Memory B cell (primary cell): ENCODE measurements around the gene TIMM17B.
A peak's percentile ranks its signal among the peaks of the same experiment; 100 is the strongest.

Experiments
- ATAC-seq: fragments of 150-1000 bp; cut with Tn5 transposase; 2 replicates; pipeline ENCODE4 v1.10.0; 2021; ENCODE audit warnings: low read depth, mild to moderate bottlenecking, moderate library complexity
- DNase-seq, 2 donors: peaks; one replicate each; pipeline ENCODE4 v3.0.0; 2022; ENCODE audit warnings: low spot score in 2 of 2
- H3K27ac Mint-ChIP-seq: one replicate; pipeline ENCODE4 v1.8.0; 2022; ENCODE audit warnings: mild to moderate bottlenecking, moderate library complexity, mixed read lengths
- H3K27me3 Mint-ChIP-seq: one replicate; pipeline ENCODE4 v1.8.0; 2022; ENCODE audit warnings: mixed read lengths
- H3K36me3 Mint-ChIP-seq: one replicate; pipeline ENCODE4 v1.8.0; 2022; ENCODE audit warnings: mild to moderate bottlenecking, mixed read lengths
- H3K4me1 Mint-ChIP-seq: one replicate; pipeline ENCODE4 v1.8.0; 2022; ENCODE audit warnings: mixed read lengths
- H3K4me3 Mint-ChIP-seq: one replicate; pipeline ENCODE4 v1.8.0; 2022; ENCODE audit warnings: mild to moderate bottlenecking, moderate library complexity, mixed read lengths
- H3K9me3 Mint-ChIP-seq: one replicate; pipeline ENCODE4 v1.8.0; 2022; ENCODE audit warnings: mixed read lengths

Gene TIMM17B

GRCh38 chrX:48897625-48898306 lies at the start of gene TIMM17B, which contains the start of gene PQBP1:
TSS of gene TIMM17B (minus strand) at chrX:48897768. CDS start at chrX:48897749, 19 bp downstream.
TSS of gene PQBP1 (plus strand) at chrX:48897930. CDS start at chrX:48898510, 580 bp downstream.
- peak within 1 kb of the TSS; percentile 94 for H3K4me3 Mint-ChIP-seq
- peaks cover 10% of the 10 kb centered on the region for H3K36me3 Mint-ChIP-seq
- DNase-seq (peak; percentile 75 to 84), ATAC-seq (peak; percentile 83)
- no peaks in the 10 kb centered on the region for H3K9me3 Mint-ChIP-seq
- peaks cover 12% of the 10 kb centered on the region for H3K4me1 Mint-ChIP-seq
- H3K27me3 Mint-ChIP-seq, result no peaks in the 10 kb centered on the region
- H3K27ac Mint-ChIP-seq, result peak within 1 kb of the TSS; percentile 93

DNA sequence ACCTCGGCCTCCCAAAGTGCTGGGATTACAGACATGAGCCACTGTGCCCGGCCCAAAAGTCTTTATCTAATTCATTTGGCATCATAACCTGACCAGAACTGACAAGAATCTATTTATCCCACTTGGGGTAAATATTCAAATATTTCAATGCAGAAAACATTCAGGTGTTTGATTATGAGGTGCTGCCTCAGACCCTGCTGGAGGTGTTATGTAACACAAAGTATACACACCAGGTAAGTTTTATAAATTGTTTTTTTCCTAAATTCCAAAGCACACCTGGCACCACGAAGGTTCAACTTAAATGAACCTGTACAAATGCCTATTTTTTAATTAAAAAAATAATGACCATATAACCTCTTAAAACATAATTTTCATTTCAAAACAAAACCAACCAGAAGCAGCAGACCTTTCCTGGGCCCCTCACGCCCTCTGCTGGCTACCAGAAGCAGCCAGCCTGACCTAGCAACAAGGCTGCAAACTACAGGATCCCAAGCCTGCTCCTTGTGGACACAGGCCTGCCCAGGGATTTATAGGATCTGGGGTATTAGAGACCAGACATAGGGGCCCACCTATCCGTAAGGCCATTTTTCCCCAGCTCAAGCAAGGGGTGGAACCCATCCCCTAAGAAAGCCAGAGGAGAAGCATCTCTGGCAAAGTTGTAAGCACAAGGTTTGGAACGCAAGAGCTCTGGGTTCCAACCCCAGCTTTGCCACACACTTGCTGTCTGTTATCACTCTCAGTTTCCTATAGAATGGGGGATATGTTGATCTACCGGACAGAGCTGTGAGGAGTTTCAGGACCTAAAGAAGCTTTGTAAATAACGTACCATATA lies 48.2 kb upstream of the TIMM17B start:
- peak; percentile 28 to 60 for DNase-seq
- H3K4me3 Mint-ChIP-seq, result no peak overlapping the region
- no peaks in the 10 kb centered on the region for H3K27me3 Mint-ChIP-seq

GRCh38 chrX:48942895-48943294 lies 45.3 kb upstream of the TIMM17B start:
- Mint-ChIP-seq H3K27me3 (no peaks in the 10 kb centered on the region), H3K27ac (peak overlapping the region; percentile 88), H3K9me3 (no peaks in the 10 kb centered on the region), H3K4me1 (peaks cover 43% of the 10 kb centered on the region), H3K4me3 (no peak overlapping the region), H3K36me3 (peaks cover 7% of the 10 kb centered on the region)
- ATAC-seq (no peak), DNase-seq (no peak)

More for the DNA sequence above, 48.2 kb upstream of the TIMM17B start:
- Mint-ChIP-seq H3K4me1 (peaks cover 29% of the 10 kb centered on the region), H3K27ac (peak overlapping the region; percentile 75), H3K36me3 (peaks cover 9% of the 10 kb centered on the region), H3K9me3 (no peaks in the 10 kb centered on the region)
- ATAC-seq, result peak; percentile 81

DNA sequence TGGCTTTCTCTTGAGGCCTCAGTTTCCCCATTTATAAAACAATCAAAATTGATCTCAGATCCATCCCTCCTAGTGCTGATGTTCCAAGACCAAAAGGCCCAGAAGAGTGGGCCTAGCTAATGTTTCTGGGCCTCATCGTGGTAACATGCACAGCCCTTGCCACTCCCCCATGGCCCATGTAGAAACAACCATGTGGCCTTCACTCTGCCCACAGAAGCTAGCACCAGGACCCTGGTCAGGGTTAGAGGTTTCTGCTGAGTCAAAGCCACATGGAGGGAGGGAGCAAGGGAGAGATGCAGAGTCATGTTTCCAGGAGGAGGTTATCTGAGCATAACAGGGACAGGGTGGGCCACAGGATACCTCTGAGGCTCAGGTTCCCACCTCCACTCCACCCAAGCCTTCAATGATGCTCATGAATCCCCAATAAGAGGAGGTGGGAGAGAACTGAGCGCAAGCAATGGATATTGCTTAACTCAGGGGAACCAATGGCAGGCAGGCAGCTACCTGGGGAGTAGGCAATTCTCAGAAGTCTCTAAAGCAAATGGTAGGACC lies 42.9 kb upstream of the TIMM17B start:
- Mint-ChIP-seq H3K36me3 (peaks cover 7% of the 10 kb centered on the region), H3K9me3 (no peaks in the 10 kb centered on the region), H3K4me3 (peak overlapping the region; percentile 21), H3K27me3 (no peaks in the 10 kb centered on the region), H3K27ac (peak overlapping the region; percentile 99), H3K4me1 (peaks cover 49% of the 10 kb centered on the region)
- ATAC-seq (no peak), DNase-seq (no peak)

- Mint-ChIP-seq H3K27ac (peak overlapping the region; percentile 99), H3K27me3 (no peaks in the 10 kb centered on the region), H3K4me3 (peak overlapping the region; percentile 83), H3K9me3 (no peaks in the 10 kb centered on the region), H3K4me1 (peaks cover 55% of the 10 kb centered on the region), H3K36me3 (peaks cover 9% of the 10 kb centered on the region)
- ATAC-seq (peak; percentile 34), DNase-seq (peak; percentile 30 to 63)
Observed at GRCh38 chrX:48939524-48940228, 42.1 kb upstream of the TIMM17B start.

GRCh38 chrX:48938721-48939425 lies 41.3 kb upstream of the TIMM17B start:
- Mint-ChIP-seq H3K4me1 (peaks cover 54% of the 10 kb centered on the region), H3K27ac (peak overlapping the region; percentile 99), H3K9me3 (no peaks in the 10 kb centered on the region), H3K36me3 (peaks cover 11% of the 10 kb centered on the region), H3K4me3 (peak overlapping the region; percentile 83), H3K27me3 (no peaks in the 10 kb centered on the region)
- peak; percentile 50 for ATAC-seq
- DNase-seq, result peak; percentile 67 to 76

DNA sequence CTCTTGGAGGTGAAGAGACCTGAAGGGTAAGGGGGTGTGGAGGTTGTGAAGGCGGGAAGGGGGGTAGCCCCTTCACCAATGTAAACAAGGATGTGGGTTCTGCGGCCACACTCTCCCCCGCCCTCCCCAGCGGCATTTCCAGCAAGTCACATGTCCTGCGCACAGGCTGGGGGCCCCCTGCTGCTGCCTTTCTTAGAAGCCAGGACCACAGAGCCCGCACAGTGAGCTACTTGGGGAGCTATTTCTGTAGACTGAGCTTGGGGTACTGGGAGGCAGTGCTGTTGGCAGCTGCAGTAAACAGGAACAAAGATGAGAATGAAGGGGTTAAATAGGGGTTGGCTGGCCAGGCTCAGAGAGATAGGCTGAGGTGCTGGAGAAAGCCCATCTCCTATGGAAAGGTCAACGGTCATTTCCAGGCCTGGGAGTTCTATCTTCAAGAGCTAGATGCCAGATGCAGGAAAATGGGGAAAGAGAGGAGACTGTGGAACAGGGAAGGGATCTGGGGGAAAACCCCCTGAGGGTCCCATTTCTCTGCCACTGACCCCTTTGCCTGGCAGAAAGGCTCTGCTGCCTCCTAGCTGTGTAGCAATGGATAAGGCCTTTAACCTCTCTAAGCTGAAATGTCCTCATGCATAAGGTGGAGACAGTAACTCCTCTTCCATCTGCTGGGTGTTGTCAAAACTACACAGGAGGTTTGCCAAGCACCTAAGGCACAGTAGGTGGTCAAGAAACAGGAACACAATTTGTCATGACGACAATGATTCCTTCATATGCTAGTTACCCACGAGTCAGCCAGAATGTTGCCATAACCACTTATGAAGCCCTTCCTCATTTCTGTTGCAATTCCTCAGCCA lies 39.7 kb upstream of the TIMM17B start:
- Mint-ChIP-seq H3K4me1 (peaks cover 51% of the 10 kb centered on the region), H3K27me3 (no peaks in the 10 kb centered on the region), H3K27ac (peak overlapping the region; percentile 99), H3K36me3 (peaks cover 9% of the 10 kb centered on the region), H3K4me3 (peak overlapping the region; percentile 83), H3K9me3 (no peaks in the 10 kb centered on the region)
- peak; percentile 60 for ATAC-seq
- DNase-seq, result peak; percentile 72 to 75

DNA sequence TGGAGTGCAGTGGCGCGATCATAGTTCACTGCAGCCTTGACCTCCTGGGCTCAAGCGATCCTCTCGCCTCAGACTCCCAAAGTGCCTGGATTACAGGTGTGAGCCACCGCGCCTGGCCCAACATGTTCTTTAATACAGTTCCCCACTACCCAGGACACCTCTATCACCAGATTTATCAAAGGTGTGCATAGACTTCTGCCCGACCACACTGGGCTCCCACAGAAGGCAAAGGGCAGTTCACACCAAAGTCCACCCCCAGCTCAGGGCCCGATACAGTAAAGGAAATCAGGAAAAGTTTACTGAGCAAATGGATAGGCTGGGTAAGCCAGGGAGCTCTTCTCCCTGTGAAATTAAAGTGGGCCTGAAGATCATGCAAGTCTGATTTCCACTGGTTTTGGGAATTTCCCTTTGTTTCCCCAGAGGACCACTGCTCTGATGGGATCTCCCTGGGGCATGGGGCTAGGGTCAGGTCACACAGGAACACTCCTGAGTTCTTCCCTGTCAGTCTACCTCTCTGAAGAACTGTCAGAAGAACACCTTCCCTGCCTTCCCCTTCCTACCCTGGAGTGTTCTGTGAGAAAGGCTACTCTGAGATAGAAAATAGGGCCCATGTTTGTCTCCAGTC lies 39.0 kb upstream of the TIMM17B start:
- Mint-ChIP-seq H3K36me3 (peaks cover 7% of the 10 kb centered on the region), H3K27me3 (no peaks in the 10 kb centered on the region), H3K27ac (peak overlapping the region; percentile 99), H3K4me1 (peaks cover 44% of the 10 kb centered on the region), H3K9me3 (no peaks in the 10 kb centered on the region), H3K4me3 (peak overlapping the region; percentile 83)
- no peak for DNase-seq
- ATAC-seq, result no peak

DNA sequence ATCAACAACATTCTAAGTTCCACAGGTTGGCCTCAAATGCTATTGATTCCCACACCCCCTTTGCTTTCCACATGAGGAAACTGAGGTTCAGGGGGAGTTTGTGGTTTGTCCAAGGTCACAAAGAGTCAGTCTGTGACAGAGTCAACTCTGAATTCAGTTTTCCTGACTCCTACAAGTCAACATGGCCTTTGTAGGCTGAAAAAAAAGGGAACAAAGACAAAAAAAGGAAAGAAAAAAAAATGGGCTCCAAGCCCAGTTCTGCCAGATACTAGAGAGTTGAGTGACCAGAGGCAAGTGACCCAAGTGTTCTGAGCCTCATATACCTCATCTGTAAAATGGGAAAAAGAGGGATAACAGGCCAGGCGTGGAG lies 37.7 kb upstream of the TIMM17B start:
- DNase-seq, result no peak
- Mint-ChIP-seq H3K9me3 (no peaks in the 10 kb centered on the region), H3K4me3 (peak overlapping the region; percentile 46), H3K36me3 (peaks cover 8% of the 10 kb centered on the region), H3K27me3 (no peaks in the 10 kb centered on the region), H3K4me1 (peaks cover 42% of the 10 kb centered on the region), H3K27ac (peak overlapping the region; percentile 99)
- ATAC-seq, result no peak

DNA sequence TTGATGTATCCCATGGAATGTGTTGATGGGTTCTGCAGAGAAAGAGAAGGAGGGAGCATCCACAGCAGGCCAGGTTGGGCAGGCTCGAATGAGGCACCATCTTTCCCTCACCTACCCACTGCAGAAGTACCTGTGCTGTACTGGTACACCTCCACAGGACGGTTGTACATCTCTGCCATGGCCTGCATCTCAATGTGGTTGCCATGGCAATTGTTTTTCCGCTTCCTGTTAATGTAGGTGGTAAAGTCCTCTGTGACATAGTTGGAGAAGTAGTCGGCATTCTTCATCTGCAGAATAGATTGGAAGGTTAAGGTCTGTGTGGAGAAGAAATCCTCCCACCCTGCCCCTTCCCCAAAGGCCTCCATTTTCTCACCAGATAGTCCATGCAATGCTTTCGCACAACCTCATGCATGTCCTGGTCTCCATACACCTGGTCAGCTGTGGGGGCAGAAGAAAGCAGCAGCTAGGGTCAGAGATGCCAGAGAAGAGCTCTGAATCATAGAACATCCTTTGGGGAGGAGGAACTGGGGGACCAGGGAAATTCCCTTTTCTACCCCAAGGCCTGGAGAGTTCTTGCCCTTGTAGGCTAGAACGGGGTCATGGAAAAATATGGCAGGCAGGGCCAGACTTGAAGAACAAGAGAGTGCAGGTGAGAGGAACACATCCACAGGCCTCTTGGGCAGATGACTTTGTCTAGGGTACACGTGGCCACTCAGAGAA lies 37.2 kb upstream of the TIMM17B start:
- Mint-ChIP-seq H3K27me3 (no peaks in the 10 kb centered on the region), H3K4me3 (peak overlapping the region; percentile 46), H3K27ac (peak overlapping the region; percentile 99), H3K36me3 (peaks cover 12% of the 10 kb centered on the region), H3K4me1 (peaks cover 41% of the 10 kb centered on the region), H3K9me3 (no peaks in the 10 kb centered on the region)
- ATAC-seq, result no peak
- DNase-seq, result no peak

DNA sequence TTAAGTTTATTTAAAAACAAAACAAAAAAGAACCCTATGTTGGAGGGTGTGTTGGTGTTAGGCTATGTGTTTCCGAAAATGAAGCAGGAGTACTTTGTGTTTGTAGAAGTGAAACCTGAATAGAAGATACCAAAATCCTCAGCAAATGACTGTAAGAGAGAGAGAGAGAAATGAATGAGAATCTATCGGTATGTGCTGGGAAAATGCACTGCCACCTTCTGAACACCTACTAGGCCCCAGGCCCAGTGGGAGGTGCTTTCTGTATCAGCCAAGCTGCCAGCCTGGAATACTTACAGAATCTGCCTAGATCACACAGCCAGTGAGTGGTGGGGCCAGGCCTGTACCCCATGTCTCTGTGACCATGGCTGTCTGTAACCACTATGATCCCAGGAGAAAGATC lies 36.2 kb upstream of the TIMM17B start:
- H3K27me3 Mint-ChIP-seq, result no peaks in the 10 kb centered on the region
- H3K4me3 Mint-ChIP-seq, result peak overlapping the region; percentile 50
- DNase-seq, result no peak
- ATAC-seq, result no peak
- peak overlapping the region; percentile 99 for H3K27ac Mint-ChIP-seq
- peaks cover 31% of the 10 kb centered on the region for H3K4me1 Mint-ChIP-seq
- no peaks in the 10 kb centered on the region for H3K9me3 Mint-ChIP-seq
- H3K36me3 Mint-ChIP-seq, result peaks cover 12% of the 10 kb centered on the region
